Epithelial cell of proximal tubule (primary cell): ENCODE data around the gene TBC1D2B. TPM values are rescaled to one million over a fixed set of nuclear protein-coding genes. Genes with fewer than 3 reads are reported as not detected.

ENCODE experiments used
- DNase-seq: peaks from one replicate; pipeline ENCODE4 v3.0.0-alpha.2; 2011; ENCODE audit warnings: low read depth
- H3K4me3 ChIP-seq: 2 replicates; pipeline ENCODE4 v1.5.1; 2011; ENCODE audit warnings: low read depth, mild to moderate bottlenecking, low read length
- CTCF ChIP-seq: conservative IDR thresholded peaks from 2 replicates; pipeline ENCODE4 v1.5.1; 2012; ENCODE audit warnings: low read depth, mild to moderate bottlenecking, low read length
- total RNA-seq: library from RNA; depleted of rRNA; stranded (reverse); fragments of >200 nt; gene quantifications from 2 replicates; pipeline ENCODE4 v1.2.3, GENCODE V29; 2015

The TBC1D2B gene
- total RNA-seq = 15.0 and 21.3 TPM in 2 replicates

- no peak for TF ChIP-seq CTCF
- H3K4me3 ChIP-seq = peak within 1 kb of the TSS; percentile 64
- no peak for DNase-seq
Observed at GRCh38 chr15:78077053-78077870, at the start of gene TBC1D2B. Gene TBC1D2B (minus strand): TSS chr15:78077711. CDS start chr15:78077652, 59 bp downstream.

GRCh38 chr15:78125267-78125666 is 47.8 kb upstream of the TBC1D2B start:
- DNase-seq = no peak
- TF ChIP-seq CTCF = no peak
- no peak overlapping the region for H3K4me3 ChIP-seq

- DNase-seq = no peak
- no peak overlapping the region for H3K4me3 ChIP-seq
- no peak for TF ChIP-seq CTCF
Observed at GRCh38 chr15:78120523-78120922, 43.0 kb upstream of the TBC1D2B start.

GRCh38 chr15:78112551-78112950 is 35.0 kb upstream of the TBC1D2B start:
- no peak for DNase-seq
- no peak for TF ChIP-seq CTCF

GRCh38 chr15:78111788-78112187 is 34.3 kb upstream of the TBC1D2B start:
- H3K4me3 ChIP-seq = no peak overlapping the region
- DNase-seq = no peak
- TF ChIP-seq CTCF = no peak

More at GRCh38 chr15:78112551-78112950, 35.0 kb upstream of the TBC1D2B start:
- no peak overlapping the region for H3K4me3 ChIP-seq

GRCh38 chr15:78110916-78111475 is 33.5 kb upstream of the TBC1D2B start:
- DNase-seq = no peak
- H3K4me3 ChIP-seq = no peak overlapping the region
- no peak for TF ChIP-seq CTCF
